GM18951 (cell line): ENCODE measurements around the gene RHBG.

Experiments used
- POLR2A ChIP-seq: IDR thresholded peaks from 4 replicates; pipeline ENCODE4 v1.6.1; 2011; ENCODE audit warnings: mild to moderate bottlenecking; ENCODE audit not compliant: insufficient read length, insufficient read depth; ENCODE audit errors: extremely low read depth
- in situ Hi-C: fragments of 300-500 bp; cut with MboI; formaldehyde crosslinking; loops from one replicate; pipeline ENCODE4 v1.12.0; 2022; ENCODE audit warnings: low sequenced_read_pairs, mixed read lengths, inconsistent platforms; ENCODE audit not compliant: unreplicated experiment

The RHBG gene

GRCh38 chr1:156371553-156372264 lies 2.7 kb downstream of the RHBG start:
- TF ChIP-seq POLR2A, result no peak
- in situ Hi-C loops, result no loop called here

GRCh38 chr1:156372265-156372586 lies 3.2 kb downstream of the RHBG start:
- TF ChIP-seq POLR2A, result no peak

GRCh38 chr1:156372876-156373275 lies 3.9 kb downstream of the RHBG start:
- in situ Hi-C loops, result no loop called here
- no peak for TF ChIP-seq POLR2A

More at GRCh38 chr1:156372265-156372586, 3.2 kb downstream of the RHBG start:
- in situ Hi-C loops, result no loop called here

- no peak for TF ChIP-seq POLR2A
- in situ Hi-C loops, result no loop called here
Observed at GRCh38 chr1:156373546-156373945, 4.5 kb downstream of the RHBG start.

- no peak for TF ChIP-seq POLR2A
- in situ Hi-C loops, result no loop called here
Observed at GRCh38 chr1:156376146-156376545, 7.1 kb downstream of the RHBG start.

GRCh38 chr1:156376958-156377919 lies 8.2 kb downstream of the RHBG start:
- in situ Hi-C loops, result no loop called here

GRCh38 chr1:156378557-156378956 lies 9.5 kb downstream of the RHBG start:
- in situ Hi-C loops, result no loop called here
- TF ChIP-seq POLR2A, result no peak

More at GRCh38 chr1:156376958-156377919, 8.2 kb downstream of the RHBG start:
- TF ChIP-seq POLR2A, result no peak

GRCh38 chr1:156379420-156380165 lies 10.6 kb downstream of the RHBG start:
- in situ Hi-C loops, result loop anchor here (5.0 to 10.0 kb wide), 2 partner anchors 63 to 235 kb away; partner anchors contain the start of gene HAPLN2
- TF ChIP-seq POLR2A, result no peak

- no peak for TF ChIP-seq POLR2A
- in situ Hi-C loops, result loop anchor here (5.0 to 10.0 kb wide), 2 partner anchors 60 to 232 kb away; partner anchors contain the start of gene HAPLN2
Observed at GRCh38 chr1:156382561-156382960, 13.6 kb downstream of the RHBG start.

- in situ Hi-C loops, result loop anchor here (5.0 to 10.0 kb wide), 2 partner anchors 59 to 232 kb away; partner anchors contain the start of gene HAPLN2
- TF ChIP-seq POLR2A, result no peak
Observed at GRCh38 chr1:156383023-156383422, 14.0 kb downstream of the RHBG start.

- TF ChIP-seq POLR2A, result no peak
- in situ Hi-C loops, result loop anchor here (5.0 to 10.0 kb wide), 2 partner anchors 58 to 231 kb away; partner anchors contain the start of gene HAPLN2
Observed at GRCh38 chr1:156384007-156384406, 15.0 kb downstream of the RHBG start.

- in situ Hi-C loops, result loop anchor here (5.0 to 10.0 kb wide), 2 partner anchors 58 to 230 kb away; partner anchors contain the start of gene HAPLN2
- no peak for TF ChIP-seq POLR2A
Observed at GRCh38 chr1:156384658-156385057, 15.6 kb downstream of the RHBG start.

- TF ChIP-seq POLR2A, result no peak
- in situ Hi-C loops, result loop anchor here (10.0 kb wide), 1 partner anchor 229 kb away; the partner anchor contains the start of gene HAPLN2
Observed at GRCh38 chr1:156385534-156386031, 16.6 kb downstream of the RHBG start.
